GM18870 (cell line): ENCODE results near the gene FBXO42.
"Not testable (repeated sequence)": the region's sequence is repeated elsewhere in the genome, so short reads cannot be mapped to it uniquely, and the experiment has no call there.

Source experiments
- ATAC-seq: cut with Tn5 transposase; IDR thresholded peaks from one replicate; pipeline ENCODE4 v1.9.1; 2021; ENCODE audit warnings: moderate library complexity; ENCODE audit not compliant: unreplicated experiment

The FBXO42 gene

GRCh38 chr1:16266411-16267118 lies 85.7 kb downstream of the FBXO42 start:
- ATAC-seq, result no peak

- ATAC-seq, result no peak
Observed at GRCh38 chr1:16262067-16262466, 90.2 kb downstream of the FBXO42 start.

- no peak for ATAC-seq
Observed at GRCh38 chr1:16260814-16261213, 91.5 kb downstream of the FBXO42 start.

- ATAC-seq, result no peak
Observed at GRCh38 chr1:16258591-16259135, 93.6 kb downstream of the FBXO42 start.

- ATAC-seq, result no peak
Observed at GRCh38 chr1:16257968-16258367, 94.3 kb downstream of the FBXO42 start.

- ATAC-seq, result not testable (repeated sequence)
Observed at GRCh38 chr1:16257556-16257955, 94.7 kb downstream of the FBXO42 start.

- no peak for ATAC-seq
Observed at GRCh38 chr1:16256478-16256877, 95.8 kb downstream of the FBXO42 start.

- ATAC-seq, result no peak
Observed at GRCh38 chr1:16254263-16254928, 97.9 kb downstream of the FBXO42 start.

GRCh38 chr1:16253332-16253922 lies 98.9 kb downstream of the FBXO42 start:
- no peak for ATAC-seq

- no peak for ATAC-seq
Observed at GRCh38 chr1:16252912-16253311, 99.4 kb downstream of the FBXO42 start.

GRCh38 chr1:16251381-16251780 lies 100.9 kb downstream of the FBXO42 start:
- ATAC-seq, result no peak

- no peak for ATAC-seq
Observed at GRCh38 chr1:16250524-16251251, 101.6 kb downstream of the FBXO42 start.

GRCh38 chr1:16249596-16250241 lies 102.6 kb downstream of the FBXO42 start:
- ATAC-seq, result no peak

GRCh38 chr1:16248603-16249516 lies 103.4 kb downstream of the FBXO42 start:
- no peak for ATAC-seq

- no peak for ATAC-seq
Observed at GRCh38 chr1:16248007-16248436, 104.3 kb downstream of the FBXO42 start.

- ATAC-seq, result no peak
Observed at GRCh38 chr1:16247441-16247840, 104.8 kb downstream of the FBXO42 start.

GRCh38 chr1:16246961-16247360 lies 105.3 kb downstream of the FBXO42 start:
- ATAC-seq, result no peak

- not testable (repeated sequence) for ATAC-seq
Observed at GRCh38 chr1:16246239-16246638, 106.0 kb downstream of the FBXO42 start.

- no peak for ATAC-seq
Observed at GRCh38 chr1:16245476-16246196, 106.6 kb downstream of the FBXO42 start.
